ENCODE measurements around the gene DKKL1.

Gene DKKL1

DNA sequence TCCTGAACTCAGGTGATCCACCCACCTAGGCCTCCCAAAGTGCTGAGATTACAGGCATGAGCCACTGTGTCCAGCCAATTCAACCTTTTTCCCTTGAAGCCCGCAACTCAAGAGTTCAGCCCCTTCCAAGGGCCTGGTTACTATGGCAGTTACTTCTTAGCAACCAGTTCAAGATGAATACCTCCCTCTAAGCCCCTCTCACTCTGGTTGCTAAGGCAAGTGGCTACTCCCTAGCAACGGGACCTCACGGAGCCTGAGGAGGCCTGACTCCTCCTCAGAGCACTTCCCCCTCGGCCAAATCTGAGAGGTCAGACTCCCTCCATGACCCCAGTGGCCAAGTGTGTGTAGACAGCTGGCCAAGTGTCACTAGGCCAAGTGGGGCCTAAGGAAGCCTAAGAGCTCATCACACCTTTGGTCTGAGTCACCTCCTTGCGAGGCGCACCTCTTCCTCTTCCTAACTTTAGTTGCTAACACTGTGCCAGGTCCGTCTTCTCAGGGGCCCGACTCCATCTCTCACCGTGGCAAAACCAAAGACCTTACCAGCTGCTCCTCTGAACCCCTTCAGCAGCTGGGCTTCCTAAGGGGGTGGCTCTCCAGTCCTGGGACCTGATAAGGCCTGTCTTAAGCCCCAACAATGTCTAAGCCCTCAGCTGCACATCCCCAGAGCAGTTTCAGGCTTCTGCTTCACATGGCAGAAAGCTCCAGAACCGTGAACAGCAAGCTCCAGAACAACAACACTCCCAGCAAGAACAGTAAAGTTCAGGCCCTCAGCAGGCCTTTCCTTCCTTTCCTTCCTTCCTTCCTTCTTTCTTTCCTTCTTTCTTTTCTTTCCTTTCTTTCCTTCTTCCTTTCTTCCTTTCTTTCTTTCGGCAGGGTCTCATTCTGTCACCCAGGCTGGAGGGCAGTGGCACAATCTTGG lies 18.9 kb upstream of the DKKL1 start:
- Histone ChIP-seq H3K36me3 (peaks cover 71 to 92% (median 80%) of the 10 kb centered on the region in 3 donors), H3K4me1 (peaks cover 0 to 15% (median 7%) of the 10 kb centered on the region in 4 donors), H3K9me3 (no peaks in the 10 kb centered on the region), H3K27me3 (no peaks in the 10 kb centered on the region), H3K27ac (no peak overlapping the region), H3K4me3 (no peak overlapping the region)
- no peak for DNase-seq
- intact Hi-C loops (cut with DNase I; ENCODE audit: low total_unique reads): loop anchor here (10.0 kb wide), 1 partner anchor 80 kb away; no protein-coding TSS in a partner anchor
- TF ChIP-seq, protein P1, sequence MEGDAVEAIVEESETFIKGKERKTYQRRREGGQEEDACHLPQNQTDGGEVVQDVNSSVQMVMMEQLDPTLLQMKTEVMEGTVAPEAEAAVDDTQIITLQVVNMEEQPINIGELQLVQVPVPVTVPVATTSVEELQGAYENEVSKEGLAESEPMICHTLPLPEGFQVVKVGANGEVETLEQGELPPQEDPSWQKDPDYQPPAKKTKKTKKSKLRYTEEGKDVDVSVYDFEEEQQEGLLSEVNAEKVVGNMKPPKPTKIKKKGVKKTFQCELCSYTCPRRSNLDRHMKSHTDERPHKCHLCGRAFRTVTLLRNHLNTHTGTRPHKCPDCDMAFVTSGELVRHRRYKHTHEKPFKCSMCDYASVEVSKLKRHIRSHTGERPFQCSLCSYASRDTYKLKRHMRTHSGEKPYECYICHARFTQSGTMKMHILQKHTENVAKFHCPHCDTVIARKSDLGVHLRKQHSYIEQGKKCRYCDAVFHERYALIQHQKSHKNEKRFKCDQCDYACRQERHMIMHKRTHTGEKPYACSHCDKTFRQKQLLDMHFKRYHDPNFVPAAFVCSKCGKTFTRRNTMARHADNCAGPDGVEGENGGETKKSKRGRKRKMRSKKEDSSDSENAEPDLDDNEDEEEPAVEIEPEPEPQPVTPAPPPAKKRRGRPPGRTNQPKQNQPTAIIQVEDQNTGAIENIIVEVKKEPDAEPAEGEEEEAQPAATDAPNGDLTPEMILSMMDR (IDR thresholded peaks at IDR 0.05): no peak

DNA sequence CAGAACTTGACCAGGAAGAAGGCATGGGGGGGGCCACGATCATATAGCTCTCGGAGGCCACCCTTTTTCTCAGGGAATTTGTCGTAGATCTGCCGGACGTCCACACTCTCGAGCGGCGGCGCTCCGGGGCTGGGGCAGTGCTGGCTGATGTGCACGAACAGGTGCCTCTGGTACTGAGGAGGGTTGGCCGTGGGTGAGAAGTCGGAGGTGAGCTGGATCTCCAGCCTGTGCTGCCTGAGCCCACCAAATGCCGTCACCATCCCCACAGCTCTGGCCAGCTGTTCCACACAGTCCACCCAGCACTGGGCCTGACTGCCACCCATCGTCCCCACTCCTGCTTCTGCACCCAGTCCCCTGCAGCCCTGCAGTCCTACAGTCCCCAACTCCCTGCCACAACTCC lies 16.5 kb upstream of the DKKL1 start:
- H3K36me3 ChIP-seq: peaks cover 82 to 100% (median 88%) of the 10 kb centered on the region in 3 donors
- no peak for DNase-seq

DNA sequence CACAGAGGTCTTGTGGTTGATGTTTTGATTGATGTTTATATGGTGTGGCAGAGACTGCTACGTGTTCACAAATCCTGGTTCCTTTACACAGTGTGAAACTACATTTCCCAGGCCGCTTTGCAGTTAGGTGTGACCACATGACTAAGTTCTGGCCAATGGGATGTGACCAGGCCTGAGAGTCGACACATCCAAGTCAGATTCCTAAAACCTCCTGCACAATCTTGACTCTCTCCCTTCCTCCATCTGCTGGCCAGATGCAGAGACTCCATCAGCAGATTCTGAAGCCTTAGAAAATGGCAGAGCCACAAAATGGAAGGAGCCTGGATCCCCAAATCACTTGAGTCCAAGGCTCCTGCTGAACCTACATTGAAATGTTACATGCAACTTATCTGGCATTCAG lies 15.8 kb upstream of the DKKL1 start:
- peaks cover 76 to 100% (median 86%) of the 10 kb centered on the region in 3 donors for H3K36me3 ChIP-seq
- H3K27me3 ChIP-seq: no peaks in the 10 kb centered on the region
- DNase-seq: no peak
- intact Hi-C loops (cut with DNase I; ENCODE audit: low total_unique reads): loop anchor here (10.0 kb wide), 1 partner anchor 83 kb away; no protein-coding TSS in a partner anchor
- H3K4me1 ChIP-seq: no peaks in the 10 kb centered on the region
- TF ChIP-seq, protein P1 (IDR thresholded peaks at IDR 0.05): no peak
- H3K27ac ChIP-seq: no peak overlapping the region
- no peaks in the 10 kb centered on the region for H3K9me3 ChIP-seq
- H3K4me3 ChIP-seq: no peak overlapping the region

More for the DNA sequence above, 16.5 kb upstream of the DKKL1 start:
- Histone ChIP-seq H3K27ac (no peak overlapping the region), H3K4me1 (no peaks in the 10 kb centered on the region), H3K27me3 (no peaks in the 10 kb centered on the region), H3K4me3 (no peak overlapping the region), H3K9me3 (no peaks in the 10 kb centered on the region)
- intact Hi-C loops (cut with DNase I; ENCODE audit: low total_unique reads): loop anchor here (10.0 kb wide), 1 partner anchor 82 kb away; no protein-coding TSS in a partner anchor
- TF ChIP-seq, protein P1 (IDR thresholded peaks at IDR 0.05): no peak

DNA sequence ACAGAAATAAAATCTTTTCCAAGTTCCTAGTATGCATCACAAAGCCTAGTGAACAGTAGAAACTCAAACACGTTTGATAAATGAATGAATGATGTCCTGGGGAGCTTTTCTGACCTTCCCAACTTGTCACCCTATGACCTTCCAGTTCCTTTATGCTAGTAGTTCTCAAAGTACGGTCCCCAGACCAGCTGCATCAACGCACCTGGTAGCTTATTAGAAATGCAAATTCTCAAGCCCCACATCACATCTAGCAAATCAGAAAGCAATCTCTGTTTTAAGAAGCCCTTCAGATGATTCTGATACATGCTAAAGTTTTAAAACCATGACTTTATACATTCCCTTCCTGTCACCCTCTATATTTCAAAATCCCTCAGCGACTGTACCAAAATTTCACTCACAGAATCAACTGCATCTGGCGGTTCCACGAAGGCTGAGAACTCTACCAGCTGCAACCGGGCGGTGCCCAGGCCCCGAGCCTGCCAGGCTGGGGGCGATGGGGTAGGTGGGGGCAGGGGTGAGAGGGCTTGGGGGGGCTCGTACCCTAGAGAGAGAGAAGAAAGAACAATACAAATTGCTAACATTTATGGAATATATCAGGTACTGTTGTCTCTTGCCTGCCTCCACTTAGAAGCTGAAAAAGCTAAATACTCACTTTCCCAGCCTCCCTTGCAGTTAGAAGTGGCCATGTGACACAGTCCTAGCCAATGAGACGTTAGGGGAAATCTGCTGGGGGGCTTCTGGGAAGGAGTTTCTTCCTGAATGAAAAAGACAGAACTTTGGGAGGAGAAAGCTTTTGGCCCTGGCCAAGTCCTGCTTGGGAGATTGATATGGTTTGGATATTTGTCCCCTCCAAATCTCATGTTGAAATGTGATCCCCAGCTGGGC lies 15.1 kb upstream of the DKKL1 start:
- intact Hi-C loops (cut with DNase I; ENCODE audit: low total_unique reads): loop anchor here (10.0 kb wide), 1 partner anchor 84 kb away; no protein-coding TSS in a partner anchor
- no peaks in the 10 kb centered on the region for H3K4me1 ChIP-seq
- H3K4me3 ChIP-seq: no peak overlapping the region
- TF ChIP-seq, protein P1 (IDR thresholded peaks at IDR 0.05): no peak
- H3K27ac ChIP-seq: no peak overlapping the region
- no peaks in the 10 kb centered on the region for H3K27me3 ChIP-seq
- peaks cover 68 to 100% (median 85%) of the 10 kb centered on the region in 3 donors for H3K36me3 ChIP-seq
- no peak for DNase-seq
- no peaks in the 10 kb centered on the region for H3K9me3 ChIP-seq

DNA sequence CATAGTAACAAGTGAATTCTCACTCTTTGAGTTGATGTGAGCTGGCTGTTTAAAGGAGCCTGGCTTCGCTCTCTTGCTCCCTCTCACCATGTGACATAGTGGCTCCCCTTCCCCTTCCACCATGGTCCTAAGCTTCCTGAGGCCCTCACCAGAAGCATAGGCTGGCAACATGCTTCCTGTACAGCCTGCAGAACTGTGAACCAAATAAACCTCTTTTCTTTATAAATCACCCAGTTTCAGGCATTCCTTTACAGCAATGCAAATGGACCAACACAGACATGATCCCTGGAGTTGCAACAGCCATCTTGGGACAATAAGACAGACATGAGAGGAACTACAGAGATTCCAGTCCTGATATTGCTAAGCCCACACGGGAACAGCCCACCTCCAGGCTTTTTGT lies 14.1 kb upstream of the DKKL1 start:
- DNase-seq: no peak
- TF ChIP-seq, protein P1 (IDR thresholded peaks at IDR 0.05): no peak
- Histone ChIP-seq H3K36me3 (peaks cover 65 to 100% (median 82%) of the 10 kb centered on the region in 3 donors), H3K9me3 (no peaks in the 10 kb centered on the region), H3K4me1 (no peaks in the 10 kb centered on the region), H3K4me3 (no peak overlapping the region), H3K27ac (no peak overlapping the region), H3K27me3 (no peaks in the 10 kb centered on the region)
- intact Hi-C loops (cut with DNase I; ENCODE audit: low total_unique reads): loop anchor here (10.0 kb wide), 1 partner anchor 85 kb away; no protein-coding TSS in a partner anchor

All from tibial artery (tissue), 4 donors.